NCI-H510A (cell line): ENCODE results near the gene SKP1.
"Not testable (repeated sequence)": the region's sequence is repeated elsewhere in the genome, so short reads cannot be mapped to it uniquely, and the experiment has no call there.

ENCODE experiments used
- DNase-seq: peaks from one replicate; lab custom pipeline; 2025; lab: John Stamatoyannopoulos, UW

Gene SKP1

DNA sequence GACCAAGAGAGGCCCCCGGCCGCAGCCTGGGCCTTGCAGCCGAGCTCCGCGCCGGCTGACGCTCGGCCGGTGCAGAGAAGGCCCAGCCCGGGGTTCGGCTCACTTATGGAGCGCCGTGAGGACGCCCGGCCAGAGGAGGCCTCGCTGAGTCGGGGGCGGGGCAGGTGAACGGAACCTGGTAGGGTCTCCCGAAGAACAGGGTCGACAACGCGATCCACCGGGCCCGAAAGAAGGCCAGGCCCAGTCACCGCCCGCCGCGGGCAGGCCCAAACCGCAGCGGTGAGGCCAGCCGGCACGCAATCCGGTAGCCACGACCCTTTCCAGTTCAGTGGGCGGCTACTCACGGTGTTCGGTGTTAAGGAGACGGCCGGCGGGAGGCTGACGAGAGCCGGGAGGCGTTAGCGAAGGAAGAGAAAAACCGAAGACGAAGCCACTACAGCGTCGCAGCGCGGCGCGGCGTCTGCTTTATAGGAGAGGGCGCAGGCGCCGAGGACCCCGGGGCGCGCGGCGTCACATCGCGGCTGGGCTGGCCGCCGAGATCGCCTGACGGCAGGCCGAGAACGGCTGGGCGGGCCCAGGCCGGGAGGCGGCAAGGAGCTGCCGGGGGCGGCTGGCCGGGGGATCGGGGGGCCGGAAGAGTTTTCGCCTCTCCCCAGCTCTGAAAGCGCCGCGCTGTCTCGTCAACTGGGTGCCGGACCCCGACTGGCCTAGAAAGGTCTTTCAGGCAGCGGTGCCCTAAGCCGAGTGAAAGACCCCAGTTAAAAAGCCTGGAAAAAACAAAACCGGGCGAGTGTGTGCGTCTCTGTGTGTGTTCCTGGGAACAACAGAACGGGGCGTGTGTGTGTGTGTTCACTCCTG, at the start of gene SKP1:
Gene SKP1, minus strand, starts transcription at position 440 of the 858 bp plus-strand sequence. CDS start 2,928 bp downstream, outside the sequence.
- peak; percentile 42 for DNase-seq

DNA sequence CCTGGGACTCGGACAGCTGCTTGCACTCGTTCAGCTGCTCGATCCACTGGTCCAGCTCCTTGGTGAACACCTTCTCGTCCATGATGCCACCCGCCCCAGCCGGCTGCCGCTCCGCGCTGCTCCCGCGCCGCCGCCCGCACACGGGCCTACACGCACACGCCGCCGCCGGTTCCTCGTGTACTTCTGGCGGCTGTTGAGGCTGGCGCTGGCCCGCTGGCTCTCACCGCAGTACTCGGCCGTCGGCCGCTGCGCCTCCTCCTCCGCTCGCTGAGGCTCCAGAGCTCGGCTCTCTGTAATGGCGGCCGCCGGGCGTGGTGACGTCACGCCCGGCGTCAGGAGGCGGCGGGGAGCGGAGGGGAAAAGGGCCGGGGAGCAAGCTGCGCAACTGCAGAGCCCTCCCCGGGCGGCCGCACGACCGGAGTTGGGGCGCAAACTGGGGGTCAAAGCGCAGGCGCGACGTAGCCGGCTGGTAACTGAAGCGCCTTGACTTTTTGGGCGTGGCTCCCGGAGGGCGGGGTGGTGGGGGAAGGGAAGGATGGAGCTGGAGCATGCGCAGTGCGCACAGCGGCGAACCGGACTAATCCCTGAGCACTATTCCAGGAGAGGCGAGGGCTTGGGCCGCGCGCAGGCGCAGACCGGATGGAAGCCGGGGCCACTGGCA, 49.2 kb upstream of the SKP1 start, which contains the start of gene PPP2CA:
Gene PPP2CA, minus strand, starts transcription at position 294 of the 661 bp plus-strand sequence. Its CDS starts 212 bp downstream, at position 82.
- DNase-seq = peak; percentile 80

DNA sequence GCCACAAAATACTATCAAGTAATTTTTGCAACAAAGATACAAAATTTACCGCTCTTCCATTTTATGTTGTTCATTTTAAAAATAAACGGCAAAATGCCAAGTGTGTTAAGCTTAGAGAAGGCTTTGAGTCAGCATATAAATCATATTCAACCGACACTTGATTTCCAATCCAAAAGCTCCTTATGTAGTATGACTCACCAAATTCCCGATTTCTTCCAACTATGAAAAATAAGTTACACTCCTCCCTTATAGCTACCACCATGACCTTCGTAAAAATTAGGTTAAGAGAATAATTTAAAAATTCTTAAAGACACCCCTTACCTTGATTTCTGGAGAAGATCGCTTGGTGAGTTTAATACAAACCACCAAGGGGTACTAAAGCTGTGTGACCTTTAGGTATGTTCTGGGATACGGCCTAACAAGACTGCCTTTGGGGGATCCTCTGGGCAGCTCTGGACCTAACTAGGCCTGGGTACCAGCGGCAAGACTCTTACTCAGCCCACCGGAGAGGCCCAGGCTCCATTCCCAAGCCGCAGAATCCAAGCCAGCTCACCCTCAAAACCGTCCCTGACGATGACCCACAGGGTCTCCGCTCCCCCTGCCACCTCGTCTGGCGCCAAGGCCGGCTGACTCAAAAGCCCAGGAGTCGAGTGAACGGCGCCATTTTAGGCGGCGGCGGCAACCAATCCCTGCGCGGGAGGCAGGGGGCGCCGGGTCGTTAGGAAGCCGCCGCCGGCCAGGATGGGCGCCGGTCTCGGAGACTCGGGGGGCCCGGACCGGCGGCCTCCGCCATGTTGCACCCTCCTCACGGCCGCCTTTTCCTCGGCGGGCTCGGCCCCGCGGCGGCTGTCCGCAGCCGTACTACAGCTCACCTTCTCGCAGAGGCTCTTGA, 48.4 kb upstream of the SKP1 start:
- DNase-seq = peak; percentile 21

DNA sequence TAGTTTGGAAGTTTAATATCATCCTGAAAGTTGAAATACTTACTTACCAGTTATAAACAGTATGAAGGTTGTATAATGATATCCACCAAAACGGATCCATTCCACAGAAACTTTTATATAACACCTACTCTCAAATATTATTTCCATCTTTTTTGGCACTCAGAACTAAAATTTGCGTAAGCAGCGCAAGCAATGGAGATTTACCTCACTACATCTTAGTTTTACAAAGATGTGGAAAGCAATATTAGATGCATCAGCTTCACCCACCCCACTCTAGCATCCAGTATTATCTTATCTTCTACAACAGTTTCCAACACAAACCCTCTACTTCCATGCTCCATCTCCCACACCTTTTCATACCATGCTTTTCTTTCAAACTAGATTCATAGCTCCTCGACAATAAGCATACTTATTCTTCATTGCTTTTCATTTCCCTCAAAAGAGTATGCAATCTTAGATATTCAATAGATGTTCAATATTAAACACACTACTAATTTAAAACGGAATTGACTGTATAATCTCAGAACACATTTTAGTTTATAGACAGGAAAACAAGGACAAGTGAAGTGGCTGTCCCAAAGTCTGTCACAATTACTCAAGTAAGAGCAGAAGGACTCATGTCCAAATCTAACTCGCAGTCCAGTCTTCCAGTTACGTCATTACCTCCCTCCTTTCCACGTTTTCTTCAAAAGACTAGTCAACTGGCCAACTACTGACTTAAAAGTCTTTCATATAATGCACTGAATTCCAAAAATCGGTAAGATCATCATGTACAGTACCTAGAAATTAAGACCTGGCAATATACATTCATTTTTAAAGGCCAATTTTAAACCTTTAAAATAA, 46.9 kb upstream of the SKP1 start:
- no peak for DNase-seq

DNA sequence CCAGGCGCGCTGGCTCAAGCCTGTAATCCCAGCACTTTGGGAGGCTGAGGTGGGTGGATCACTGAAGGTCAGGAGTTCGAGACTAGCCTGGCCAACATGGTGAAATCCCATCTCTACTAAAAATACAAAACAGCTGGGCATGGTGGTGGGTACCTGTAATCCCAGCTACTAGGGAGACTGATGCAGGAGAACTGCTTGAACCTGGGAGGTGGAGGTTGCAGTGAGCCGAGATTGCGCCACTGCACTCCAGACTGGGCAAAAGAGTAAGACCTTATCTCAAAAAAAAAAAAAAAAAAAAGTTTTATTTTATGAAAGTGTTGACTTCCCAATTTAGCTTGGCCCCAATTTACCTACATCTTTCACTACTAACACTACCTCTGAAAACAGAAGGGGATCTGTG, 44.9 kb upstream of the SKP1 start:
- DNase-seq = not testable (repeated sequence)

DNA sequence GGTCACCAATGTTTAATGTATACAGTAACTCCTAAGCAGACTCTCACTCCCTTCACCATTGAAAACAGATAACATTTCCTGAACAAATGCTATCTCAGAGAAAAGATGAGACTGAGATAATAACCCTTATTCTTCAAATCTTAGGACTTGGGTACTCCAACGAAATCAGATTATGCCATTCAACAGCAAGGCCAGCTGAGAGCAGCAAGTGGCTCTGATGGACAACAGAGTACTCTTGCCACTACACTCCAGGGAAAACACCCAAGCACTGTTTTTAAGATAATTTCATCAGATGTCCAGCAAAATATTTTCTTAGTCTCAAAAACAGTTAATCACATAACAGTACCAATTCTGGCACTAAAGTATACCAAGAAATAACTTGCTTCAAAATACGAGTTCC, 39.0 kb upstream of the SKP1 start:
- DNase-seq = no peak

DNA sequence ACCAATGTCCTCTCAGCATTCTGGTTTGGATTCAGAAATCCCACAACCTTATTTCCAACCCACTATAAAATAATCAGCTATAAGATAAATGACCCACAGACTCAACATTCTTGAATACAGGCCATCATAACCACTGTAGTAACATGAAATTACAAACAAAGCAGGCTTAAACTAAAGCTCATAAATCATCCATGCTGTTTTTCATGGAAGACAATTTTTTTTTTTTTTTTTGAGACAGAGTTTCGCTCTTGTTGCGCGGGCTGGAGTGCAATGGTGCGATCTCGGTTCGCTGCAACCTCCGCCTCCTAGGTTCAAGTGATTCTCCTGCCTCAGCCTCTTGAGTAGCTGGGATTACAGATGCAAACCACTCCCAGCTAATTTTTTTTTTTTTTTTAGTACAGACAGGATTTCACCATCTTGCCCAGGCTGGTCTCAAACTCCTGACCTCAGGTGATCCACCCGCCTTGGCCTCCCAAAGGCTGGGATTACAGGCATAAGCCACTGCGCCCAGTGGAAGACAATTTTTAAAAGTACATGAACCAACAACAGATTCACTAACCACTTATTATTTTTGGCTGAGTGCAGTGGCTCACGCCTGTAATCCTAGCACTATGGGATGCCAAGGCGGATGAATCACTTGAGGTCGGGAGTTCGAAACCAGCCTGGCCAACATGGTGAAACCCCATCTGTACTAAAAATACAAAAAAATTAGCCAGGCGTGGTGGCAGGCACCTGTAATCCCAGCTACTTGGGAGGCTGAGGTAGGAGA, 34.7 kb upstream of the SKP1 start:
- DNase-seq = not testable (repeated sequence)

DNA sequence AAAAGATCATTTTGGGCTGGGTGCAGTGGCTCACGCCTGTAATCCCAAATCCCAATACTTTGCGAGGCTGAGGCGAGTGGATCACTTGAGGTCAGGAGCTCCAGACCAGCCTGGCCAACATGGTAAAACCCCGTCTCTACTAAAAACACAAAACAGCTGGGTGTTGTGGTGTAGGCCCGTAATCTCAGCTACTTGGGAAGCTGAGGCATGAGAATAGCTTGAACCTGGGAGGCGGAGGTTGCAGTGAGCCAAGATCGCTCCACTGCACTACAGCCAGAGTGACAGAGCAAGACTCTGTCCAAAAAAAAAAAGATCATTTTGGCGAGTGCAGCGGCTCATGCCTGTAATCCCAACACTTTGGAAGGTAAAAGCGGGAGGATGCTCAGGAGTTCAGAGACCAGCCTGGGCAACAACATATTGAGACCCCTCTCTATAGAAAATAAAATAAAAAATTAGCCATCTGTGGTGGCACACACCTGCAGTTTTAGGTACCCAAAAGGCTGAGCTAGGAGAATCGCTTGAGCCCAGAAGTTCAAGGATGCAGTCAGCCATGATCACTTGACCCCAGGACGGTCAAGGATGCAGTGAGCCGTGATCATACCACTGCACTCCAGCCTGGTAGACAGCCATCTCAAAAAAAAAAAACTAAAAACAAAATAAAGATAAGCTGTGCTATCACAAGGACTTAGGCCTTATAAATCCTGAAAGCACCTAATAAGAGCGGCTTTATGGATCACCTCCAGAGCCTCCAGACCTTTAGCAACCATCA, 32.9 kb upstream of the SKP1 start:
- DNase-seq = no peak

DNA sequence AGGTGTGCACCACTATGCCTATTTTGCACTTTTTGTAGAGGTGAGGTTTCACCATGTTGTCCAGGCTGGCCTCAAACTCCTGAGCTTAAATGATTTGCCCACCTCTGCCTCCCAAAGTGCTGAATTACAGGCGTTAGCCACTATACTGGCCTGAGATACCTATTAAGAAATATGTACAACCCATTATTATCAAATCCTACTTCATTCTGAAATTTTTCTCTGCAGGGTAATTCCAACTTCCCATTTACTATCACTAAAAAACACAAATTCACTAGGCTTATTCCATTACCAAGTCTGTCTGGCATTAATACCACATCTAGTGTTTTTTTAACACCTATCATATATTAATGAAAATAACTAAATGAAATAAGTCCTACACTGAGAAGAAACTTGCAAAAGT, 30.9 kb upstream of the SKP1 start:
- no peak for DNase-seq

DNA sequence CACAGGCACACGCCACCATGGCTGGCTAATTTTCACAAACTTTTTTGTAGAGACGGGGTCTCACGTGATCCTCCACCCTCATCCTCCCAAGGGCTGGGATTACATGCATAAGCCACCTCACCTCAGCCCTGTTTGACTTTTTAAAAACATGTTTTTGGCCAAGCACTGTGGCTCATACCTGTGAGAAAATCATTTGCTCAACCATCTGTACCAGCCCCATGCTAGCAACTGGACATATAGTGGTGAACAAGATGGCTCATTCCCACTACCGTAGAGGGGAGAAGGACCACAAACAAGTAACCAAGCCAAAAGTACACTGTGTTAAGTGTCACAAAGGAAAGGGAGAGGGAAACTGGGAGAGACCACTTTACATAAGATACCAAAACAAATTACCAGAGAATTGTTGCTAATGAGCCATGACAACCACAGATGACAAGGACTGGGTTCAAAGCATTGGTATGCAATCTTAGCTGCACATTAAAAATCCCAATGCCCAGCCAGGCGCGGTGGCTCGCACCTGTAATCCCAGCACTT, 29.9 kb upstream of the SKP1 start:
- no peak for DNase-seq

DNA sequence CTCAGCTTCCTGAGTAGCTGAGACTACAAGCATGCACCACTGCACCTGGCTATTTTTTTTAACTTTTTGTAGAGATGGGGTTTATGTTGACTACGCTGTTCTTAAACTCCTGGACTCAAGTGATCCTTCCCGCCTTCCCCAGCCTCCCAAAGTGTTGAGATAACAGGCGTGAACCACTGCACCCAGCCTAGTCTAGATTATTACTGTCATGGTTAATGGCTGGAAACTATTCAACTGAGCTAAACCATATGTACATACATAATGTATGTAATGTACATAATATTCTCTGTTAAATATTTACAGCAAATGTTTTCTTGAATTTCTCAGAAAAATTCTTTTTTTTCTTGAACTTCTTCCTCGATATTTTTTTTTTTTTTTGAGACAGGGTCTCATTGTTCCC, 27.8 kb upstream of the SKP1 start:
- DNase-seq = no peak

DNA sequence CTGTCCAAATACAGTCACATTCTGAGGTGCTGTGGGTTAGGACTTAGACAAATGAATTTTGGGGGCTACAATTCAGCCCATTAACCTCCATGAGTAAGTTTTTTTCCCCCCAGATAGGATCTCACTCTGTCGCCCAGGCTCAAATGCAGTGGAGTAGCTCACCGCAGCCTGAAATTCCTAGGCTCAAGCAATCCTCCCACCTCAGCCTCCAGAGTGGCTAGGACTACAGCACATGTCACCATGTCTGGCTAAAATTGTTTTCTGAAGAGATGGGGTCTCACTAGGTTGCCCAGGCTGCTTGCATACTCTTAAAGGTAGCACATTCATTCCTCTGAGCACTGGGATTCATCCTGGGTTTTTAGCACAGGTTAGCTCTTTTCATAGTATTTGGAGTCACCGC, 26.9 kb upstream of the SKP1 start:
- no peak for DNase-seq

DNA sequence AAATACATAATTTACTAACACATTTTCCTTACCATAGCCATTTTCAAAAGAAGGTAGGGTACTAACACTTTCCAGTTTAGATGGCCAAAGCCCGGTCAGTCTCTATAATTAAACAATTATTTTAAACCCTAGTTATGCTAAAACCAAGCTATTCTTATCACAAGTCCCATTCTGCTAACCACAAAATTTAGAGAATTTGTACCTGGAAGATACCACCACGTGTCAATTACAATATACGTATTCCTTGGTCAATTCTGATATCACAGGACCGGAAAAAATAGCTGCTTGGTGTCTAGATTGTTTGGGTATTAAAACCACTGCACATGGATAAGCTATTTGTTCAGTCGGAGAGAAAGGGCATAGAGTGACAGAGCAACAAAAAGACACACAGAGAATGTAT, 18.9 kb upstream of the SKP1 start:
- DNase-seq = no peak

DNA sequence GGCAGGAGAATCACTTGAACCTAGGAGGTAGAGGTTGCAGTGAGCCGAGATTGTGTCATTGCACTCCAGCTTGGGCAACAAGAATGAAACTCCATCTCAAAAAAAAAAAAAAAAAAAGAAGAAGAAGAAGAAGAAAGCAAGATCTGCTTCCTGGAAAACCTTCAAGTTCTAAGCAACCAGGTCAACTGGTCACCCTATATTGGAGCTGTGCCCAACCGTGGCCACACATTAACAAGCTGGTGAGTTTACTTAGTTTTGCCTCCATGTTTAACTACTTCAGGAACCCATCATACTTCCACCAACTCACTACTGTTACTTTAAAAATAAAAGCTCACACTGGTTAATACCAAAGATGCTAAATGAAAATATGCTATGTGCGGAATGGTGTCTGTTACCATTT, 12.3 kb upstream of the SKP1 start:
- no peak for DNase-seq

DNA sequence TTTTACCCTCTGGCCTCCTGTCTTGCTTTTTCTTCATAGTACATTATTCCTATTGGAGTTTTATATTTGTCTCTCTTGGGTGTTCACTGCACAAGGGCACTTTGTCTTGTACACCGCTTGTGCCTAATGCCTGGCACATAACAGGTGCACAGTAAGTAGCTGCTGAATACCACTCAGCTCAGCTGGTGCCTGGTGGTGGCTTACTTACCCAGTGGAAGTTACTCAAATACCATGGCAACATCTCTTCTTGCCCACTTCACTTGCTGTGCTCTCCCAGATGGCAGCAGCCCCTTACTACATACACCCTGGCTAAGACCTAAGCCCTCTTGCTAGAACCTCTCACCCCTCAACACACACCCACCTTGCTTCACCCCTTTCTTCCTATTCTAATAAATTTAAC, 11.3 kb upstream of the SKP1 start:
- no peak for DNase-seq

DNA sequence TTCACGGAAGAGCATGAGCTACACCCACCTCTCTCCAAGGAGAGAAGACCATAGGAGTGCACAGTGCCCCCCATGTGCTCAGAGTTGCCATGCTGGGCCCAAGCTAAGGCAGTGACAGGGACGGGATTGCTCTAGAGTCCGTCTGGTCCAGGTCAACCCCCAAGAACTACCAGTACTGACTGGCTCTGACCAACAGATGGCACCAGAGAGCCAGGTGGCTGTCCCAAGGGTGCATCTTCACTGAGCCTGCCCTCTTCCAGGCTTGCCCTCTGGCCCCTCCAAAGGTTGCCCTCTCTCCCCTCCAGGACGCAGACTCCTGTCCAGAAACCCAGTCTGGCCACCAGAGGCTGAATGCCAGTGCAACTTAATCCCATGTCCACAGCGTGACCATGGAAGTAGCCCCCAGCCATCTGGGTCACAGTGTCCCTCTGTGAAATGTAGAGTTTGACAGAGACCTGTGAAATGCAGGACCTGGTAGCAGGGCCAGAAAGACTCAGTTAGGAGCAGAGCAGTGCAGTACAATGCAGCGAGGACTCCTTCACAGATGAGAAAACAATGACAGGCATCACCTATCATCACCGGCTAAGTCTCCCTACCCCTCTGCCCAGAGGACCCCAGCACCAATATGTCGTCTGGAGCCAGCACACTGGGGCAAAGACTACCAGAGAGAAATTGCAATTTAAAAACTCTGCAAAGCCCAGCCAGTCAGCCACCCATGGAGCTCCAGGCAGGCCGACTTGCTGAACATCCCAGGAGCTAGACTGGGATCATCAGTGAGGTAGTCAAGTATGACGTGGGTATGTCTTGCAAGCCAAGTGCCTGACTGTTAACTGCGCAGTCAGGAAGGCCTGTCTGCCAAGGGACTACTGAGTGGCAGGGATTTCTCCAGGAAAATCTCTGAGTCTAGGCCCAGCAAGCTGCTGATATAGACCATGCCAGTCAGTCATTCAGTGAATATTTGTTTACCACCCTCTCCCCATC, 7.7 kb upstream of the SKP1 start:
- DNase-seq = no peak

DNA sequence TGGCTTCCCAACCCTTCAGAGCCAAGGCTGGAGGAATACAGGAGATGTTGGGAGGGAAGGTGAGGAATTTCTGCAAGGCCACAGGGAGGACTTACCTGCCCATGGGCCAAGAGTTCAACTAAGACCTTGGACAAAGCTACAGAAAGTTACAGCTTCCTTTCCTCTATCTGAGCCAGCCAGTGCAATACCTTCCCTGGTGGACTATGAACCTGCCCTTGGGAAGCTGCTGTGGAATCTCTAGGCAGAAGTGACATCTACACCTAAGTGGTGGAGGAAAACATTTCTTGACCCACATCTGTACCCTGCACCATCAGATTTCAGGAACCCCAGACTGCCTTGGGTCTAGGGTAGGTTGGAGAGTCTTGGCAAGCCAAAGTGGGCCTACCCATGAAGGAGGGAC, 6.7 kb upstream of the SKP1 start:
- no peak for DNase-seq

DNA sequence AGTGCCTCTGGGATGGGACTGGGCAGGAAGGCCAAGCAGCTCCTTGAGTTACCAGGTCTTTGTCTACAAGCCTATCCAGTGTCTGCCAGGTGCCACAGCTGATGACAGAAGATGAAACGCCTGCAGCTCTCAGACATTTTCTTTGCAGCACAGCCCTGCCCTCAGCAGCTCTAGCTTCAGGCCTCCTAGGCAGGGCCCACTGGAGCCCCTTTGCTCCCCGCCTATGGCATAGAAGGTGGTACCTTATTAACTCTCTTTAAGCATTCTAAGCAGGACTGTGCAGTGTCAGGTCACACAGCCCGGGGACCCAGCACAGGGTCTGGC, 1.3 kb upstream of the SKP1 start:
- no peak for DNase-seq
